ENCODE data around the gene GIPC3.

Gene GIPC3

GRCh38 chr19:3613818-3614661 is 28.8 kb downstream of the GIPC3 start:
- no peak overlapping the region for H3K27ac ChIP-seq
- ChIA-PET POLR2A (ENCODE audit: low non-redundant PET) (no interaction called here), CTCF (no interaction called here)
- TF ChIP-seq CTCF (conservative IDR thresholded peaks at IDR 0.05; ENCODE audit: low read depth) = no peak
- DNase-seq (ENCODE audit: low spot score) = no peak

DNA sequence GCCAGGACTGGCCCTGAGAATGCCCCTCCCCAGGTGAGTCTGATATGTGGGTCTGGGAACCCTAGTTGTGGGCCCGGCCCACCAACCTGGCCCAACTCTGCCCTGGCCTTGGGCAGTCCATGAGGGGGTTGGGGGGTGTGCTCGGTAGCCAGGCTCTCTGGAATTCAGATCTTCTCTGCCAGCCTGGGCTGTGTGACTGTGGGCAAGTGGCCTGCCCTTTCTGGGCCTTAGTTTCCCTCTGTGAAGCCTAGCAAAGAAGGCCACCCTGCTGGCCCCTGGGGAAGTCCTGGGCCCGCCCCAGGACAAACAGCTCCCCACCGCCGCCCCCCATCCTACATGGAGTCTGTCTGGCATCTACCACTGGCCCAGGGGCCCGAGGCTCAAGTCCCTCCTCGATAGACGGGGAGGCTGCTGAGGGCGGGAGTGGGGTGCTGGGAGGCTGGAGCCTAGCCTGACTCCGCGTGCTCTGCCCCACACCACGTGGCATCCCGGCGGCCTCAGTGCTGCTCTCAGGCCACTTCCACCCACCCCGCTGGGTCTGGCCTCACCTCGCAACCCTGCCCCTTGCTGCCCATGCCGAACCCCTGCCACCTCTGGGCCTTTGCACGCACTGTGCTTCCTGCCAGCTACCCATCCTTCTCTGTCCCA is 29.7 kb downstream of the GIPC3 start:
- TF ChIP-seq CTCF (conservative IDR thresholded peaks at IDR 0.05; ENCODE audit: low read depth) = no peak
- ChIA-PET POLR2A (ENCODE audit: low non-redundant PET) (no interaction called here), CTCF (no interaction called here)

GRCh38 chr19:3615524-3616135 is 30.4 kb downstream of the GIPC3 start:
- H3K27ac ChIP-seq = peak overlapping the region; percentile 45
- POLR2A ChIA-PET (ENCODE audit: low non-redundant PET) = no interaction called here
- no peak for TF ChIP-seq CTCF (conservative IDR thresholded peaks at IDR 0.05; ENCODE audit: low read depth)
- CTCF ChIA-PET = no interaction called here
- DNase-seq (ENCODE audit: low spot score) = no peak

More for the DNA sequence above, 29.7 kb downstream of the GIPC3 start:
- no peak for DNase-seq (ENCODE audit: low spot score)
- no peak overlapping the region for H3K27ac ChIP-seq

DNA sequence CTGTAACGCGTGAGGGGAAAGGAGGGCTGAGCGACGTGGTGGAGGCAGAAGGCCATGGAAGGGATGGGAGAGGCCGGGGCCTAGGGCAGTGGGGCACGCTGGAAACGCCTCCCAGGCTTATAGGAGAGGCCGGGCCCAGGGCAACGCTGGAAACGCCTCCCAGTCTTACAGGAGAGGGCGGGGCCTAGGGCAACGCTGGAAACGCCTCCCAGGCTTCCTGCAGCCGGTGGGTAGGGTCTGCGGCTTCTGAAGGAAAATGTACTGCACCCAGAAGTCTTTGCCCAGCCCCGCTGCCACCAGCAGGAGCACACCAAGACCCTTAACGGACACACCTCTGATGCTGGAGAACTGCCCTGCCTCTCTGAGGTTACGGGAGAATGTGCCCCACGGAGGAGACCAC is 32.2 kb downstream of the GIPC3 start:
- TF ChIP-seq CTCF (conservative IDR thresholded peaks at IDR 0.05; ENCODE audit: low read depth) = no peak
- peak overlapping the region; percentile 45 for H3K27ac ChIP-seq
- DNase-seq (ENCODE audit: low spot score) = no peak
- CTCF ChIA-PET = no interaction called here
- POLR2A ChIA-PET (ENCODE audit: low non-redundant PET) = no interaction called here

- TF ChIP-seq CTCF (conservative IDR thresholded peaks at IDR 0.05; ENCODE audit: low read depth) = peak; percentile 84
- H3K27ac ChIP-seq = no peak overlapping the region
- ChIA-PET POLR2A (ENCODE audit: low non-redundant PET) (no interaction called here), CTCF (interaction anchor here (0.6 kb wide), 3 partner anchors 67 to 334 kb away, joined by 3 read pairs; no protein-coding TSS in a partner anchor)
- DNase-seq (ENCODE audit: low spot score) = peak; percentile 52
These were observed 33.0 kb downstream of the GIPC3 start for GRCh38 chr19:3618144-3618810.

Data from RWPE1 (cell line).